GDM1 (cell line): ENCODE measurements around the gene SIRT1.
A peak's percentile ranks its signal among the peaks of the same experiment; 100 is the strongest.
"Not testable (repeated sequence)": the region's sequence is repeated elsewhere in the genome, so short reads cannot be mapped to it uniquely, and the experiment has no call there.

Experiments
- DNase-seq: peaks from one replicate; lab custom pipeline; 2025; lab: John Stamatoyannopoulos, UW

The SIRT1 gene

GRCh38 chr10:67877421-67877820, 7.0 kb upstream of the SIRT1 start:
- DNase-seq = not testable (repeated sequence)

GRCh38 chr10:67878133-67878532, 6.3 kb upstream of the SIRT1 start:
- DNase-seq = no peak

- DNase-seq = no peak
Observed at GRCh38 chr10:67883710-67884312, 645 bp upstream of the SIRT1 start.

- peak; percentile 76 for DNase-seq
Observed at GRCh38 chr10:67884842-67885670, 600 bp downstream of the SIRT1 start.

GRCh38 chr10:67893637-67894036, 9.2 kb downstream of the SIRT1 start:
- no peak for DNase-seq

- DNase-seq = no peak
Observed at GRCh38 chr10:67903581-67903980, 19.1 kb downstream of the SIRT1 start.

- DNase-seq = no peak
Observed at GRCh38 chr10:67912331-67912946, 28.0 kb downstream of the SIRT1 start.

- DNase-seq = no peak
Observed at GRCh38 chr10:67914777-67915340, 30.4 kb downstream of the SIRT1 start.

GRCh38 chr10:67917169-67917568, 32.7 kb downstream of the SIRT1 start:
- no peak for DNase-seq

- DNase-seq = no peak
Observed at GRCh38 chr10:67917679-67918078, 33.2 kb downstream of the SIRT1 start.

GRCh38 chr10:67921065-67921464, 36.6 kb downstream of the SIRT1 start:
- no peak for DNase-seq

- no peak for DNase-seq
Observed at GRCh38 chr10:67923551-67923950, 39.1 kb downstream of the SIRT1 start.

GRCh38 chr10:67924136-67924535, 39.7 kb downstream of the SIRT1 start:
- no peak for DNase-seq

GRCh38 chr10:67925449-67926005, 41.1 kb downstream of the SIRT1 start:
- DNase-seq = no peak

- DNase-seq = no peak
Observed at GRCh38 chr10:67926951-67927350, 42.5 kb downstream of the SIRT1 start.

- no peak for DNase-seq
Observed at GRCh38 chr10:67933199-67933598, 48.7 kb downstream of the SIRT1 start.

- DNase-seq = no peak
Observed at GRCh38 chr10:67934336-67934735, 49.9 kb downstream of the SIRT1 start.

- DNase-seq = no peak
Observed at GRCh38 chr10:67935223-67935622, 50.8 kb downstream of the SIRT1 start.

- no peak for DNase-seq
Observed at GRCh38 chr10:67936416-67936815, 52.0 kb downstream of the SIRT1 start.

GRCh38 chr10:67943917-67944316, 59.5 kb downstream of the SIRT1 start:
- no peak for DNase-seq

GRCh38 chr10:67955614-67956013, 71.2 kb downstream of the SIRT1 start:
- DNase-seq = no peak

GRCh38 chr10:67959839-67960476, 75.5 kb downstream of the SIRT1 start:
- no peak for DNase-seq
